GM23338 (cell line): Measurements from ENCODE around the gene BANP. TPM values are rescaled to one million over a fixed set of nuclear protein-coding genes. Genes with fewer than 3 reads are reported as not detected.

Source experiments
- ATAC-seq: fragments of 200-7000 bp; cut with Tn5 transposase; 3 replicates; pipeline ENCODE4 v1.9.1; 2020
- DNase-seq: peaks from one replicate; pipeline ENCODE4 v3.0.0-alpha.2; 2015; ENCODE audit warnings: low spot score
- H2AFZ ChIP-seq: fragments of 200-600 bp; sonication (generic); 2 replicates; pipeline ENCODE4 v1.8.0; 2016; ENCODE audit warnings: antibody characterized with exemption, mild to moderate bottlenecking, moderate library complexity
- H3F3A ChIP-seq: fragments of 200-600 bp; sonication (generic); replicated peaks from 2 replicates; pipeline ENCODE4 v1.8.0; 2017; ENCODE audit warnings: antibody characterized with exemption, mixed run types, low read depth
- H3K27ac ChIP-seq: fragments of 200-600 bp; sonication (generic); 2 replicates; pipeline ENCODE4 v1.6.1; 2016; ENCODE audit warnings: low read depth
- H3K27me3 ChIP-seq: fragments of 200-600 bp; sonication (generic); 2 replicates; pipeline ENCODE4 v1.8.0; 2016; ENCODE audit warnings: mild to moderate bottlenecking, mixed run types, moderate library complexity; ENCODE audit not compliant: insufficient read depth
- H3K36me3 ChIP-seq: fragments of 200-600 bp; sonication (generic); 2 replicates; pipeline ENCODE4 v1.8.0; 2016; ENCODE audit warnings: mild to moderate bottlenecking; ENCODE audit not compliant: insufficient read depth
- H3K4me1 ChIP-seq: fragments of 200-600 bp; sonication (generic); 2 replicates; pipeline ENCODE4 v1.8.0; 2016; ENCODE audit warnings: mild to moderate bottlenecking, moderate library complexity; ENCODE audit not compliant: insufficient read depth
- H3K4me2 ChIP-seq: fragments of 200-600 bp; sonication (generic); 2 replicates; pipeline ENCODE4 v1.7.1; 2017; ENCODE audit warnings: mixed run types
- H3K4me3 ChIP-seq: fragments of 200-600 bp; sonication (generic); 2 replicates; pipeline ENCODE4 v1.6.1; 2016; ENCODE audit warnings: mixed run types
- H3K79me2 ChIP-seq: fragments of 200-600 bp; sonication (generic); replicated peaks from 2 replicates; pipeline ENCODE4 v1.8.0; 2017; ENCODE audit warnings: mild to moderate bottlenecking; ENCODE audit not compliant: insufficient read depth
- H3K9me2 ChIP-seq: fragments of 200-600 bp; sonication (generic); 2 replicates; pipeline ENCODE4 v1.8.0; 2017; ENCODE audit not compliant: insufficient read depth
- H4K20me1 ChIP-seq: fragments of 200-600 bp; sonication (generic); replicated peaks from 2 replicates; pipeline ENCODE4 v1.8.0; 2017; ENCODE audit warnings: mild to moderate bottlenecking; ENCODE audit not compliant: insufficient read depth
- H3K27ac Mint-ChIP-seq: 2 replicates; pipeline ENCODE4 v1.8.0; 2020; ENCODE audit warnings: inconsistent platforms, mild to moderate bottlenecking, moderate library complexity, mixed read lengths
- H3K27me3 Mint-ChIP-seq: 3 replicates; pipeline ENCODE4 v1.8.0; 2022; ENCODE audit warnings: low read depth, mild to moderate bottlenecking, moderate library complexity, mixed read lengths, inconsistent platforms; ENCODE audit not compliant: insufficient read depth, poor library complexity
- H3K36me3 Mint-ChIP-seq: 3 replicates; pipeline ENCODE4 v1.8.0; 2021; ENCODE audit warnings: low read depth, mild to moderate bottlenecking, inconsistent platforms, moderate library complexity, mixed read lengths
- H3K4me1 Mint-ChIP-seq: 3 replicates; pipeline ENCODE4 v1.8.0; 2020; ENCODE audit warnings: mild to moderate bottlenecking, inconsistent platforms, mixed read lengths
- H3K4me3 Mint-ChIP-seq: 3 replicates; pipeline ENCODE4 v1.8.0; 2021; ENCODE audit warnings: moderate library complexity, mild to moderate bottlenecking, inconsistent platforms, mixed read lengths
- H3K9me3 Mint-ChIP-seq: 3 replicates; pipeline ENCODE4 v1.8.0; 2020; ENCODE audit warnings: moderate library complexity, mild to moderate bottlenecking, inconsistent platforms, mixed read lengths
- CREB1 ChIP-seq: fragments of 250-450 bp; sonication (Bioruptor Pico); IDR thresholded peaks from 2 replicates; pipeline ENCODE4 v1.5.0; 2020; ENCODE audit warnings: low read depth, mild to moderate bottlenecking, moderate library complexity
- CTCF ChIP-seq, 2 experiments: fragments of 200-600 bp in 1 of 2; sonication (generic) in 1 of 2; conservative IDR thresholded peaks; 2 replicates each; pipeline versions ENCODE4 v1.5.1 to v1.6.1; 2016 to 2017; ENCODE audit warnings: antibody characterized with exemption in 2 of 2, low read depth in 2 of 2, mild to moderate bottlenecking in 2 of 2, moderate library complexity in 1 of 2
- ETS1 ChIP-seq: IDR thresholded peaks from 2 replicates; pipeline ENCODE4 v1.6.1; 2016; ENCODE audit warnings: antibody characterized with exemption
- JUNB ChIP-seq: IDR thresholded peaks from one replicate; pipeline ENCODE4 v1.6.1; 2016; ENCODE audit warnings: antibody characterized with exemption; ENCODE audit not compliant: unreplicated experiment
- POLR2AphosphoS5 ChIP-seq: IDR thresholded peaks from 2 replicates; pipeline ENCODE4 v1.6.1; 2016; ENCODE audit warnings: antibody characterized with exemption, low read depth
- REST ChIP-seq: IDR thresholded peaks from one replicate; pipeline ENCODE4 v1.6.1; 2018; ENCODE audit warnings: antibody characterized with exemption; ENCODE audit not compliant: unreplicated experiment
- STAT1 ChIP-seq: IDR thresholded peaks from one replicate; pipeline ENCODE4 v1.6.1; 2016; ENCODE audit warnings: antibody characterized with exemption; ENCODE audit not compliant: unreplicated experiment
- ZNF114 ChIP-seq: fragments of 250-450 bp; sonication (Bioruptor Pico); IDR thresholded peaks from 2 replicates; pipeline ENCODE4 v1.5.0; 2020; ENCODE audit warnings: mild to moderate bottlenecking, moderate library complexity
- ZNF462 ChIP-seq: fragments of 250-450 bp; sonication (Bioruptor Pico); IDR thresholded peaks from 2 replicates; pipeline ENCODE4 v1.5.0; 2020; ENCODE audit warnings: mild to moderate bottlenecking, moderate library complexity
- polyA plus RNA-seq: library from polyadenylated mRNA; unstranded; fragments of >200 nt; fragmentation: Nextera tagmentation; extraction: Ambion mirVana; gene quantifications from 2 replicates; pipeline ENCODE4 v1.2.1, GENCODE V29; 2016
- total RNA-seq: library from RNA; depleted of rRNA; stranded (reverse); fragments of >200 nt; shearing (Covaris generic); gene quantifications from 2 replicates; pipeline ENCODE4 v1.2.3, GENCODE V29; 2014

BANP gene
- total and polyA plus RNA-seq, 2 experiments from 2014 or later = 22.3 to 48.0 TPM

GRCh38 chr16:87976665-87977064 is 25.4 kb downstream of the BANP start:
- Mint-ChIP-seq H3K36me3 (peaks cover 24% of the 10 kb centered on the region), H3K27me3 (peaks cover 2% of the 10 kb centered on the region), H3K4me3 (no peak overlapping the region), H3K9me3 (peaks cover 14% of the 10 kb centered on the region), H3K4me1 (no peaks in the 10 kb centered on the region; the same call in 2 of the 3 replicates), H3K27ac (0 out of 2 replicates have a peak overlapping the region, but pooled peaks have one; percentile 10)
- Histone ChIP-seq H3F3A (no peaks in the 10 kb centered on the region), H3K36me3 (no peaks in the 10 kb centered on the region), H3K4me1 (no peaks in the 10 kb centered on the region), H3K27me3 (no peaks in the 10 kb centered on the region), H3K9me2 (no peaks in the 10 kb centered on the region), H3K27ac (no peak overlapping the region), H3K4me3 (no peak overlapping the region), H4K20me1 (peaks cover 3% of the 10 kb centered on the region; the same call in 1 of the 2 replicates), H2AFZ (no peak overlapping the region), H3K79me2 (peaks cover 43% of the 10 kb centered on the region), H3K4me2 (no peak overlapping the region)
- ATAC-seq = no peak
- TF ChIP-seq ZNF114 (CRISPR knock-in tag) = no peak
- DNase-seq = no peak

GRCh38 chr16:87978127-87978526 is 26.9 kb downstream of the BANP start:
- H3K27ac ChIP-seq = no peak overlapping the region
- DNase-seq (no peak), ATAC-seq (no peak)
- H3K9me2 ChIP-seq = no peaks in the 10 kb centered on the region
- Mint-ChIP-seq H3K36me3 (peaks cover 15% of the 10 kb centered on the region), H3K4me3 (no peak overlapping the region), H3K27me3 (peaks cover 2% of the 10 kb centered on the region), H3K9me3 (no peaks in the 10 kb centered on the region), H3K4me1 (peaks cover 2% of the 10 kb centered on the region), H3K27ac (no peak overlapping the region; the same call in 1 of the 2 replicates)
- TF ChIP-seq ETS1 = no peak
- TF ChIP-seq REST = no peak
- TF ChIP-seq CTCF (conservative IDR thresholded peaks at IDR 0.05; ENCODE audit: low read depth in 2 of 2) = no peak
- no peak for TF ChIP-seq STAT1
- no peak for TF ChIP-seq ZNF462 (CRISPR knock-in tag)
- TF ChIP-seq ZNF114 (CRISPR knock-in tag) = no peak
- no peak for TF ChIP-seq CREB1 (CRISPR knock-in tag)
- TF ChIP-seq POLR2AphosphoS5 = no peak
- no peak for TF ChIP-seq JUNB
- H3K79me2 ChIP-seq = peaks cover 28% of the 10 kb centered on the region
- no peak overlapping the region for H3K4me3 ChIP-seq
- H3K4me1 ChIP-seq = no peaks in the 10 kb centered on the region
- no peaks in the 10 kb centered on the region for H3K36me3 ChIP-seq
- H3F3A ChIP-seq = no peaks in the 10 kb centered on the region
- H3K27me3 ChIP-seq = no peaks in the 10 kb centered on the region
- H2AFZ ChIP-seq = no peak overlapping the region
- H3K4me2 ChIP-seq = no peak overlapping the region
- H4K20me1 ChIP-seq = no peaks in the 10 kb centered on the region; the same call in 1 of the 2 replicates
